Endodermal cell (in vitro differentiated cells): ENCODE data around the gene TREX2. TPM values are rescaled to one million over a fixed set of nuclear protein-coding genes. Genes with fewer than 3 reads are reported as not detected.

Experiments used
- DNase-seq: peaks from one replicate; pipeline ENCODE4 v3.0.0-alpha.2; 2017
- H3K27ac ChIP-seq: 2 replicates; pipeline ENCODE4 v1.5.1; 2013; ENCODE audit warnings: mild to moderate bottlenecking, low read depth, low read length, moderate library complexity
- H3K27me3 ChIP-seq: 2 replicates; pipeline ENCODE4 v1.6.1; 2013; ENCODE audit warnings: mild to moderate bottlenecking, low read length, moderate library complexity; ENCODE audit not compliant: insufficient read depth, control insufficient read depth, poor library complexity, severe bottlenecking
- H3K36me3 ChIP-seq: 2 replicates; pipeline ENCODE4 v1.7.0; 2013; ENCODE audit warnings: mild to moderate bottlenecking, low read length, moderate library complexity; ENCODE audit not compliant: control insufficient read depth, insufficient read depth
- H3K4me1 ChIP-seq: one replicate; pipeline ENCODE4 v1.7.0; 2013; ENCODE audit warnings: low read length; ENCODE audit not compliant: control insufficient read depth, insufficient read depth
- H3K4me3 ChIP-seq: 2 replicates; pipeline ENCODE4 v1.5.1; 2013; ENCODE audit warnings: mild to moderate bottlenecking, low read length, moderate library complexity
- H3K9ac ChIP-seq: 2 replicates; pipeline ENCODE4 v1.6.1; 2013; ENCODE audit warnings: mild to moderate bottlenecking, low read length, moderate library complexity; ENCODE audit not compliant: poor library complexity, severe bottlenecking; ENCODE audit errors: extremely low read depth
- H3K9me3 ChIP-seq: 2 replicates; pipeline ENCODE4 v1.6.1; 2013; ENCODE audit warnings: mild to moderate bottlenecking, low read length, moderate library complexity; ENCODE audit not compliant: control insufficient read depth
- H3K27ac Mint-ChIP-seq: 2 replicates; pipeline ENCODE4 v1.8.0; 2020; ENCODE audit warnings: mixed read lengths
- H3K27me3 Mint-ChIP-seq: 2 replicates; pipeline ENCODE4 v1.8.0; 2021; ENCODE audit warnings: mild to moderate bottlenecking, mixed read lengths; ENCODE audit not compliant: insufficient read depth
- H3K36me3 Mint-ChIP-seq: 2 replicates; pipeline ENCODE4 v1.8.0; 2020; ENCODE audit warnings: low read depth, mixed read lengths
- H3K4me1 Mint-ChIP-seq: 2 replicates; pipeline ENCODE4 v1.8.0; 2020; ENCODE audit warnings: mixed read lengths
- H3K4me3 Mint-ChIP-seq: 2 replicates; pipeline ENCODE4 v1.8.0; 2020; ENCODE audit warnings: mild to moderate bottlenecking, moderate library complexity, mixed read lengths
- H3K9me3 Mint-ChIP-seq: 2 replicates; pipeline ENCODE4 v1.8.0; 2020; ENCODE audit warnings: mild to moderate bottlenecking, mixed read lengths
- CTCF ChIP-seq: fragments of 200-600 bp; sonication (generic); conservative IDR thresholded peaks from 2 replicates; pipeline ENCODE4 v1.5.0; 2021; ENCODE audit warnings: antibody characterized with exemption, mild to moderate bottlenecking
- WGBS, 2 experiments: methylation state at CpG; one replicate each; pipeline versions ENCODE4 v1.1.5 to v1.1.7; 2013; ENCODE audit warnings: missing lambda C conversion rate in 2 of 2, mixed read lengths in 1 of 2; ENCODE audit not compliant: insufficient coverage in 1 of 2, insufficient read length in 1 of 2; 5-methylcytosine and 5-hydroxymethylcytosine counted together
- total RNA-seq, 2 donors: library from RNA; stranded (reverse); fragmentation: NEBNext Ultra II Directional in 1 of 2; extraction: Animal tissue kit (Norgen Biotek cat#: 25700) in 1 of 2; gene quantifications; 2 replicates in 1 of 2; 3 replicates in 1 of 2; pipeline ENCODE4 v1.2.1, GENCODE V29; 2021

The TREX2 gene
- total RNA-seq, 2 donors from 2014 or later = 0.35 to 0.70 TPM

- Histone ChIP-seq H3K9me3 (no peaks in the 10 kb centered on the region), H3K27ac (no peak overlapping the region), H3K27me3 (no peaks in the 10 kb centered on the region), H3K36me3 (no peaks in the 10 kb centered on the region), H3K9ac (no peak overlapping the region), H3K4me3 (no peak overlapping the region), H3K4me1 (no peaks in the 10 kb centered on the region)
- TF ChIP-seq CTCF = no peak
- Mint-ChIP-seq H3K9me3 (peaks cover 78% of the 10 kb centered on the region), H3K27ac (no peak overlapping the region), H3K4me1 (no peaks in the 10 kb centered on the region), H3K27me3 (no peaks in the 10 kb centered on the region), H3K4me3 (no peak overlapping the region), H3K36me3 (peaks cover 5% of the 10 kb centered on the region)
- 94% methylated on average over 12 of the region's 12 CpGs; no CpG with 5 or more reads in 1 of the 2 experiments for WGBS, 2 experiments
- no peak for DNase-seq
Observed at GRCh38 chrX:153463556-153463955, 17.7 kb upstream of the TREX2 start.

- Histone ChIP-seq H3K4me1 (no peaks in the 10 kb centered on the region), H3K9ac (no peak overlapping the region), H3K4me3 (no peak overlapping the region), H3K36me3 (no peaks in the 10 kb centered on the region), H3K27ac (no peak overlapping the region), H3K27me3 (no peaks in the 10 kb centered on the region), H3K9me3 (no peaks in the 10 kb centered on the region)
- Mint-ChIP-seq H3K36me3 (peaks cover 5% of the 10 kb centered on the region), H3K4me3 (no peak overlapping the region), H3K27me3 (no peaks in the 10 kb centered on the region), H3K27ac (no peak overlapping the region), H3K4me1 (no peaks in the 10 kb centered on the region), H3K9me3 (peaks cover 83% of the 10 kb centered on the region)
- WGBS, 2 experiments = 88% methylated on average over 6 of the region's 6 CpGs; no CpG with 5 or more reads in 1 of the 2 experiments
- no peak for TF ChIP-seq CTCF
- no peak for DNase-seq
Observed at GRCh38 chrX:153463031-153463430, 17.2 kb upstream of the TREX2 start.

- no peak for DNase-seq
- no peaks in the 10 kb centered on the region for H3K9me3 ChIP-seq
- H3K4me1 ChIP-seq = no peaks in the 10 kb centered on the region
- H3K27ac ChIP-seq = no peak overlapping the region
- TF ChIP-seq CTCF = no peak
- no peaks in the 10 kb centered on the region for H3K4me1 Mint-ChIP-seq
- H3K27ac Mint-ChIP-seq = no peak overlapping the region
- 95 to 100% methylated on average over 7 to 10 of the region's 10 CpGs for WGBS, 2 experiments
- no peaks in the 10 kb centered on the region for H3K36me3 ChIP-seq
- H3K36me3 Mint-ChIP-seq = peaks cover 5% of the 10 kb centered on the region
- H3K27me3 ChIP-seq = no peaks in the 10 kb centered on the region
- H3K4me3 Mint-ChIP-seq = no peak overlapping the region
- H3K9me3 Mint-ChIP-seq = peaks cover 83% of the 10 kb centered on the region
- H3K9ac ChIP-seq = no peak overlapping the region
- no peaks in the 10 kb centered on the region for H3K27me3 Mint-ChIP-seq
- no peak overlapping the region for H3K4me3 ChIP-seq
Observed at GRCh38 chrX:153462291-153462690, 16.4 kb upstream of the TREX2 start.
